ENCODE results near the gene PHF23.

Gene PHF23

DNA sequence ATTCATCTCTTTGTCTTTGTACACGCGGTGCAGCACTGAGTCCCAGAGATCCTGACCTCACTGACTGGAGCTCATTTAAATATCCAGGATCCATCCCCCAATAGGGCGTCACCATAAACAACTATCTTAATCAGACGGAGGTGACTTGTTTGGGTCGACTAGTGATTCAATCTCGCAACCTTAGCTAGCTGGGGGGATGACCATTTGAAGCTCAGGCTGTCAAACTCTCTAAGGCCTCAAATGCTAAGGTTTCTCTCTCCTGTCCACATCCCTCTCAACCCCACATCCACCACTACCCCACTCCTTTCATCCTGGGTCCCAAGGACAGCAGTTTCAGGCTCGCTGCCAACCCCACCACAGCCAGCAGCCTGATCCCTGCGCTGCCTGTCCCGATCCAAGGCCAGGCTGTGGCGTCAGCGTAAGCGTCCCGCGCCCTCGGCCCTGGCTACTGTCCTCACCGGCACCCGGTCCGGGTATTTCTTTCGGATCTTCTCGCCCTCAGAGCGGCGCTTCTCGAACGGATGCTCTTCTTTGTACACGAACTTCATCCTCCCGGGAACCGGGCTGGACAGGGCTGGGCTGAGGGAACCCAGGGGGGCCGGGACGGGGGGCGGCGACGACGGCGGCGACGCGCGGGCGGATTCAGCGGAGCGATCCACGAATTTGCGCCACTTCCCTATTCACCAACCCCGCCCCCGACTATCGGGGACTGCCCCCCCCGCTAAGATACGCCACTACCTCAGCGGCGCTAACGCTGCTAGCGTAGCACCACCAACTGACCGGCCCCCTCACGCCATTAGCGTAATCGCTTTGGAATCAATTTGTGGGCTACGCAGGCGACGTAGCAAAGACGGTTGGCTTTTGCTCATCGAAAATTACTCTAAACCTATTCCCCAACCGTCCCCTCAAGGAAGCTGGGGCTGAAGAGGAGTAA, 2.8 kb upstream of the PHF23 start, which contains the start of gene GABARAP:
Gene GABARAP (minus strand): TSS at position 667 of the 934 bp plus-strand sequence. CDS start 119 bp downstream, at position 548.
- H3K4me3 ChIP-seq (ENCODE audit: low read depth, low read length), result peak within 1 kb of the TSS; percentile 73
- TF ChIP-seq, protein P1, sequence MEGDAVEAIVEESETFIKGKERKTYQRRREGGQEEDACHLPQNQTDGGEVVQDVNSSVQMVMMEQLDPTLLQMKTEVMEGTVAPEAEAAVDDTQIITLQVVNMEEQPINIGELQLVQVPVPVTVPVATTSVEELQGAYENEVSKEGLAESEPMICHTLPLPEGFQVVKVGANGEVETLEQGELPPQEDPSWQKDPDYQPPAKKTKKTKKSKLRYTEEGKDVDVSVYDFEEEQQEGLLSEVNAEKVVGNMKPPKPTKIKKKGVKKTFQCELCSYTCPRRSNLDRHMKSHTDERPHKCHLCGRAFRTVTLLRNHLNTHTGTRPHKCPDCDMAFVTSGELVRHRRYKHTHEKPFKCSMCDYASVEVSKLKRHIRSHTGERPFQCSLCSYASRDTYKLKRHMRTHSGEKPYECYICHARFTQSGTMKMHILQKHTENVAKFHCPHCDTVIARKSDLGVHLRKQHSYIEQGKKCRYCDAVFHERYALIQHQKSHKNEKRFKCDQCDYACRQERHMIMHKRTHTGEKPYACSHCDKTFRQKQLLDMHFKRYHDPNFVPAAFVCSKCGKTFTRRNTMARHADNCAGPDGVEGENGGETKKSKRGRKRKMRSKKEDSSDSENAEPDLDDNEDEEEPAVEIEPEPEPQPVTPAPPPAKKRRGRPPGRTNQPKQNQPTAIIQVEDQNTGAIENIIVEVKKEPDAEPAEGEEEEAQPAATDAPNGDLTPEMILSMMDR (IDR thresholded peaks at IDR 0.05; ENCODE audit: borderline replicate concordance, insufficient read depth, low read depth, low read length), result no peak

DNA sequence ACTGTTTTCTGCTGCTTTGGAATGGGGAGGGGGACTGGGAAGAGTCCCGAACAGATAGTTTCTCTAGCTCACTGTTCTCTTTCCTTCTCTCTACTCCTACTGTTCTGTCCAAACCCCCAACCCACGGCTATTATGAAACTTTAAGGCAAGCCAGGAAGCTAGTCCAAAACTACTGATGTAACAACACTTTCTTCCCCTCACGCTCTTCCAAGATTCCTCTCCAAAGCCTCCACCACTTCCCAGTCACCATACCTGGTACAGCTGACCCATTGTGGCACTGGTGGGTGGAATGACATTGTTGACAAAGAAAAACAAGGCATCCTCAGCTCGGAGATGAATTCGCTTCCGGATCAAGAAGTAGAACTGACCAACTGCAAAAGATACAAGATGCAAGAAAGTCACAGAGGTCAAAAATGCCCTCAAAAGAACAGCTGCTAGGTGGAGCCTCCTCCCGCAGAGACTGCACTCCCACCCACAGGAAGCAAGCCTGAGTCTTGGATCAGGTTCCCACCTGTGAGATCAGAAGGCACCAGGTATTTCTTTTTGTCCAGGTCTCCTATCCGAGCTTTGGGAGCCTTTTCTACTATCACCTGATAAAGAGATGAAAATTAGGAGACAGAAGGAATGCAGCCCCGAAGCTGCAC, 2.0 kb upstream of the PHF23 start:
- H3K4me3 ChIP-seq (ENCODE audit: low read depth, low read length), result peak overlapping the region; percentile 73
- TF ChIP-seq, protein P1 (IDR thresholded peaks at IDR 0.05; ENCODE audit: borderline replicate concordance, insufficient read depth, low read depth, low read length), result no peak

DNA sequence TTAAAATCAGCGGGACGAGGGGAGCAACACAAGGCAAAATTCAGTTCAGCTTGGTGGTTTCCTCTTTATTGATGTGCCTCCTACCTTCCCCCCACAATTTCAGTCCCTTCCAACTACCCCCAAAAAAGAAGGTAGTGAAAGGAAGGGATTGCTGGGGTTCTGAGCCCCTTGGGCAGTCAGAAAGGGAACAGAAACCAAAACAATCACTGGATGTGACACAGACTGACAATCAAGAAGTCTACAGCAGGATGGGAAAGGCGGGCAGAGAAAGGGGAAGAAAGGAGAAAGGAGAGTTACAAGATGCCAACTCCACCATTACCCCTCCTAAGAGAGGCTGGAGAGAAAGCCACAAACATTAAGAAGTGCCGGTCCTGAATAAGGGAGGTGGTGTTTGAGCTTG, 1.1 kb upstream of the PHF23 start:
- TF ChIP-seq, protein P1 (IDR thresholded peaks at IDR 0.05; ENCODE audit: borderline replicate concordance, insufficient read depth, low read depth, low read length), result no peak
- no peak overlapping the region for H3K4me3 ChIP-seq (ENCODE audit: low read depth, low read length)

DNA sequence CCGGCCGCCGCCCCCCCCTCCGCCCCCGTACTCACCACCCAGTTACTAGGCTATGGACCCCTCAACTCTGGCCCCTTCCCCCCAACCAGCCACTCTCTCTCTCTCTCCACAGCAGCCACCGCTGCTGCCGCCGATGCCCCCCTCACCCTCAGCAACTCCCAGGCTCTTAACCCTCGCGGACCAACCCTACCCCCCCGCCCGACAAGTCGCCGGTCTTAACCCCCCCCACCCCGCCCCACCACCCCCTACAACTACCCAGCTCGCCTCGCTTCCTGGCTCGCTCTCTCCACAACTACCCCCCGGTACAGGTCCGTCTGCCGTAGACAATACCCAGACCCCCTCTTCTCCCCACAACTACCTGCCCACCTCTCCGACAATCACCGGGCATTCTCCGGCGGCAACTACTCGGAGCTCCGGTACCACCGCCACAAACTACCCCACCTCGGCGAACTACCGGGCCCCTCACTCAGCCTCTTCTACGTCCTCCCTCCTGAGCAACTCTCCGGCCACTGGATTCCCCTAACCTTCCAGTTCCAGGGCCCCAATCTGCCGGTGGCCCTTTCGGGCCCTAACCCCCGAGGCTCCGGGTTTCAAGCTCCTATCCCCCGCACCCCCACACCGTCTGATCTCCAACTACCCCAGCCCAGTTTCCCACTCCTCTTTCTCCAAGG, 702 bp downstream of the PHF23 start:
- peak overlapping the region; percentile 74 for H3K4me3 ChIP-seq (ENCODE audit: low read depth, low read length)
- TF ChIP-seq, protein P1 (IDR thresholded peaks at IDR 0.05; ENCODE audit: borderline replicate concordance, insufficient read depth, low read depth, low read length), result no peak

DNA sequence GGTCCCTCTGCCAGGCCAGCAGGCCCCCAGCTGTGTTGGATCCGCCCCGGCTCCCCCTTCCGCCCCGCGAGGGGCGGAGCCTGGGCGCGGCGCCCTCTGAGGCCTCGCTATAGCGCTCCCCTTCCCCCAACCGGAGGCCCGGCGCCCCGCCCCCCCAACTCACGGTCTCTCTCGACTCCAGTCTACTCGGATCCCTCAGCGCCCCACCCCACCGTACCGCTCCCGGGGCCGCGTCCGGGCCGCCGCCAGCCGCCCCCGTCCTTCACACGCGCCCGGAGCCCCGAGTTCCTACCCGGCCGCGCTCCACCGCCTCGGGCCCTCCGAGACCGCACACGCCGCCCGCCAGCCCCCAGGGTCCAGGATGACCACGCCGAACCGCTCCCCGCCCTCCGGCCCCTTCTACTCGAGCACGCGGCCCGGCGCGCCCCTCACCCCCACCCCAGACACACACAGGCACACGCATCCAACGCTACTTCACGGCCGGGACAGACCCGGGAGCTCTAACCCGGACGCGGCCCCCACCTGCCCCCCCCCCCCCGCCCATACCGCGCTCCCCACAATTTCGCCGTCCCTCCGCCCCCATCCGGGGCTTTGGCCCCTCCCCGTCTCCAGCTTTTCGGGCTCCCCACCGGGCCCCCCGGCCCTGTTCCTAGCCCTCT, 1.4 kb downstream of the PHF23 start:
- TF ChIP-seq, protein P1 (IDR thresholded peaks at IDR 0.05; ENCODE audit: borderline replicate concordance, insufficient read depth, low read depth, low read length), result no peak

DNA sequence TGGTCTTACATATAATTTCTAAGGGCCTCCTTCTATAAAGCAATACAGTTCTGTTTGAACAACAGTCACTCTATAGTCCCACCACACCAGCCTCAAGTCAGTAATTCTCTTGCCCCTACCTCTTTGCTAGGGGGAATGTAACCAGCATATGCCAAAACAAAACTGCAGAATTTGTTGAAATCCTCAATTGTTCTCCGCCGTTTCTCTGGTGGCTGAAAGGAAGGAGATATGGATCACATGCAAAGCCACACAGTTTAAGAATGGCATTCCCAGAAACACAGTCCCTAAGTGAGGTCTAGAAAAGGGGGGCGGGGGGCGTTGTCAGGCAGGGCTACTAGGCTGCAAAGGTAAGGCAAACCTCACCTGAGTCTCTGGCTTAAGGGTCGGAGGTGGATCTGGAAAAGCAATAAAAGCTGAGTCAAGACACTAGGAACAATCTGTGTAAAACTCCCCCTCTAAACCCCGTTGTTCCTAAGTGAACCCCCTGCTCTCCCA, 1.9 kb downstream of the PHF23 start:
- TF ChIP-seq, protein P1 (IDR thresholded peaks at IDR 0.05; ENCODE audit: borderline replicate concordance, insufficient read depth, low read depth, low read length), result no peak
- peak overlapping the region; percentile 74 for H3K4me3 ChIP-seq (ENCODE audit: low read depth, low read length)

More for the DNA sequence above, 1.4 kb downstream of the PHF23 start:
- H3K4me3 ChIP-seq (ENCODE audit: low read depth, low read length), result peak overlapping the region; percentile 74
